ENCODE measurements around the gene PLEK2. TPM values are rescaled to one million over a fixed set of nuclear protein-coding genes. Genes with fewer than 3 reads are reported as not detected.
"Not testable (repeated sequence)": the region's sequence is repeated elsewhere in the genome, so short reads cannot be mapped to it uniquely, and the experiment has no call there.

PLEK2 gene
- total RNA-seq, 1 donor from 2014 or later: 11.3 TPM

DNA sequence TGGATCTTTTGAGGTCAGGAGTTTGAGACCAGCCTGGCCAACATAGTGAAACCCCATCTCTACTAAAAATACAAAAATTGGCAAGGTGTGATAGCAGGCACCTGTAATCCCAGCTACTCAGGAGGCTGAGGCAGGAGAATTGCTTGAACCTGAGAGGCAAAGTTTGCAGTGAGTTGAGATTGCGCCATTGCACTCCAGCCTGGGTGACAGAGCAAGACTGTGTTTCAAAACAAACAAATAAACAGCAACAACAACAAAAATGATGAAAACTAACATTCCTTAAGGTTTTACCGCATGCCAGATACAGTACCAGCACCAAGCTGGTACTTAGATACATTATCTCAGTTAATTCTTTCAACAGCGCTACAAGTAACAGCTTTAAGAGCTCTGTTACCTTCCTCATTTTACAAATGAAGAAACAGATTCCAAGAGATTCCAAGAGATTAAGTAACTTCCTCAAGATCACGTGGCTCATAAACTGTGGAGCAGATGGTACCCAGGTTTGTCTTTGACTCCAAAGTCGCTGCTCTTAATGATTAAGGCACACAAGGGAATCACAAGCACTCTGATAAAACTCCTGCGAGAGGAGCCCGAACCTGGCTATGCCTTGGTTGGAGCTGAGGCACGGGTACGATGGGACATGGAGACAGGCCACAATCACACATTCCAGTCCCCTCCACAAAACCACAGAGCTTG lies 17.7 kb upstream of the PLEK2 start:
- no peak for DNase-seq (ENCODE audit: extremely low read depth, low read depth, low spot score)

DNA sequence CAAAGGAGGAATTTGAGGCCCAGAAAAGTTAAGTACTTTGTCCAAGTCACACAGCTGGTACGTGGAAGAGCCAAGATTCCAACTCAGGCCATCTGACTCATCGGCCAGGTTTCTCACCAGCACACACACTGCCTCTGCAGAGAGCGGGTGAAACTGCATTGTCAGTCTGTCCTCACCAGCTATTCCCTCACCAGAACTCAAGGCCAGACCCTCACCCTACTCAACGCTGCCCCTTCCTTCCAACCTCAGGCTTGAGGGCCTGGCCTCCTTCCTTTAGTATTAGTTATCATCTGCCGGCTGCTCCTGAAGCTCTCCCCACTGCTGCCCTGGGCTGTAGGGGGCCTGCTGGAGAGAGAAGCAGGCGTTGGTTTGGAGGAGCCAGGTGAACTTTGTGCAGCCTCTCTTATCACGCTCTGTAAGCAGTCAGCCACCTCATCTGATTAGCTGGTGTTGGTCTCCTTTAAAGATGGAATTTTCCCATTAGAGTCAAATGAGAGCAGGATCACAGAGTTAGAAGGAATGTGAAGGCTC lies 16.6 kb upstream of the PLEK2 start:
- no peak for DNase-seq (ENCODE audit: extremely low read depth, low read depth, low spot score)

DNA sequence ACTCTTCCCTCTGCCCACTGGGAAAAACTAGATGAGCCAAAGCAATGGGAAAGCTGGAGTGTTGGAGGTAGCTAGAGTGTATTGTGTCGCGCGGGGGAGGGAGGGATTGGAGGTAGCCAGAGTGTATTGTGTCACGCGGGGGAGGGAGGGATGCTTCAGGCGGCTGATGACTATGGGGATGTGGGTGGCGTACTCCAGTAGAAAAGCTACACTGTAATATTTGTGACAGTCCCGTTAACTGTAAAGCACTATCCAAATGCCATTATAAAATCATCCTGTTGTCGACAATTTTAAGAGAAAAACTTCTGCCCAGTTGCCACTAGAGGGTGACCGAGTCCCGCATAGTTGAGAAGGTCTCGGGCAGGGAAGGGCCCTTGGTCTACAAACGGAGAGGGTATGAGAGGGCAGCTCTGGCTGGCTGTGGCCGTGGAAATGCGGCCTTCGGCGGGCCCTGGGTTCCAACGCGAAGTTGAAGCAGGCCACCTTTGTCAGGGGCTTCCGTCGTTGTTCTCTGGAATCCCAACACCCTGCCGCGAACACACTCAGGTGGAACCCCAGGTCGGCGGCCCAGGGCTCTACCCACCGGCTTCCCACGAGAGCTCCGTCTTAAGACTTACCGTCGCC lies 15.1 kb upstream of the PLEK2 start:
- DNase-seq (ENCODE audit: extremely low read depth, low read depth, low spot score): peak; percentile 56

DNA sequence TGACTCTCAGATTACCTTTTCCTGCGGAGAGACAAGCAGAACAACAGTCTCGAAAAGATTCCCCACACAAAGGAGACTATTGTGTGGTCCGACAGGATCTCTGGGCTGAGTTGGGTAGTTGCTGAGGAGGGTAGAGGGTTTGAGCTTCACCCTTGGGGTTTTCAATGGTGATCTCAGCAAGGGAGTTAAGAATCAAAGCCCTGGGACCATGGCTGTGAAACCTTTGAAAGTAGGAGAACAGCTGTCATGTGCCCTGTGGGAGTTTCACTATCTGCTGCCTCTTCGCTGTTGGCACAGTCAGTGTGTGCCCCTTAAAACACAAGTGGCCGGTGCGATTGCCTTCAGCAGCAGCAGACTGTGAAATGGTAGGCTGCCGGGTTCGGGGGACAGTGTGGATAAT lies 14.2 kb upstream of the PLEK2 start:
- DNase-seq (ENCODE audit: extremely low read depth, low read depth, low spot score): no peak

DNA sequence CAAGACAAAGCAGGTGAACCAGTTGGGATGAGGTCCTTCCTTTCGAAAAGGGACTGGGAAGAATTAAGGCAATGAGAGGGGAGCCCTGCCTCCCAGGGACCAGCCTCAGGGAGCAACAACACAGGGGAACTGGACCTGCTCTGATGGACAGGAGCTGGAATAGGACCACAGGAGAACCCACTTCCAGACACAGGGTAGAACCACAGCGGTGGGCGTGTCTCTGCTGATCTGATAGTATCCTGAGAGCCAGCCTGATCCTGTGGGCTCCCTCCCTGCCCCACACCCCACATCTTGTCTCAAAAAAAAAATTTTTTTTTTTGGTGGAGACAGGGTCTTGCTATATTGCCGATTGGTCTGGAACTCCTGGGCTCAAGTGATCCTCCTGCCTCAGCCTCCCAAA lies 13.6 kb upstream of the PLEK2 start:
- DNase-seq (ENCODE audit: extremely low read depth, low read depth, low spot score): no peak

DNA sequence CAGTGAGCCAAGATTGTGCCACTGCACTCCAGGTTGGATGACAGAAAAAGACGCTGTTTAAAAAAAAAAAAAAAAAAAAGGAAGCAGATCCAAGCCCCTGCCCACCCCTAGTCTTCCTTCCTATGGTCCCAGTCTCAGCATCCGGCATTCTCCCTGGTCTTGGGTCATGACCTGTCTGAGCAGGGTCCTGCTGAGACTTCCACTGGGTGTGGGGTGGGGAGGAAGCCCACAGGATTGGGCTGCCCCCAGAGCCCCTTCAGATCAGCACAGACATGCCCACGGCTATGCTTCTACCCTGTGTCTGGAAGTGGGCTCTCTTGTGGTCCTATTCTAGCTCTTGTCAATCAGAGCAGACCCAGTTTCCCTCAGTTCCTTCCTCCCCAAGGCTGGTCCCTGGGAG lies 12.6 kb upstream of the PLEK2 start:
- no peak for DNase-seq (ENCODE audit: extremely low read depth, low read depth, low spot score)

DNA sequence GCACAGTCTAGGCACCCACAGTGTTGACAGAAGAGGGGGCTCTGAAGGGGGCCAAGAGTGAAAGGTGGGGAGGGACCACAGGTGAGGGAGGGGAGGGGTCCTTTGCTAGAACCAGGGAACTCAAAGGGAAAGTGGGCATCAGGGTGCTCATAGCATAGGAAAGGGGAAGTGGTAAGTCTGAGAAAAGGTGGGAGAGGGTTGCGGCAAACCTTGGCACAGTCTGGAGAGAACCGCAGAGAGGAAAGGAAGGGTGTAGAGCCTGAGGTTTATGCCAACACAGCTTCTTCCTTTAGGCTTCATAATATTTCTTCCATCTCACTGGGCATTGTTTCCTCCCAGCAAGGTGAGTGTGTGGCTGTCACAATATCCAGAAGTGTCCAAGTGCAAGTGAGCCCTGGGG lies 11.5 kb upstream of the PLEK2 start:
- DNase-seq (ENCODE audit: extremely low read depth, low read depth, low spot score): no peak

DNA sequence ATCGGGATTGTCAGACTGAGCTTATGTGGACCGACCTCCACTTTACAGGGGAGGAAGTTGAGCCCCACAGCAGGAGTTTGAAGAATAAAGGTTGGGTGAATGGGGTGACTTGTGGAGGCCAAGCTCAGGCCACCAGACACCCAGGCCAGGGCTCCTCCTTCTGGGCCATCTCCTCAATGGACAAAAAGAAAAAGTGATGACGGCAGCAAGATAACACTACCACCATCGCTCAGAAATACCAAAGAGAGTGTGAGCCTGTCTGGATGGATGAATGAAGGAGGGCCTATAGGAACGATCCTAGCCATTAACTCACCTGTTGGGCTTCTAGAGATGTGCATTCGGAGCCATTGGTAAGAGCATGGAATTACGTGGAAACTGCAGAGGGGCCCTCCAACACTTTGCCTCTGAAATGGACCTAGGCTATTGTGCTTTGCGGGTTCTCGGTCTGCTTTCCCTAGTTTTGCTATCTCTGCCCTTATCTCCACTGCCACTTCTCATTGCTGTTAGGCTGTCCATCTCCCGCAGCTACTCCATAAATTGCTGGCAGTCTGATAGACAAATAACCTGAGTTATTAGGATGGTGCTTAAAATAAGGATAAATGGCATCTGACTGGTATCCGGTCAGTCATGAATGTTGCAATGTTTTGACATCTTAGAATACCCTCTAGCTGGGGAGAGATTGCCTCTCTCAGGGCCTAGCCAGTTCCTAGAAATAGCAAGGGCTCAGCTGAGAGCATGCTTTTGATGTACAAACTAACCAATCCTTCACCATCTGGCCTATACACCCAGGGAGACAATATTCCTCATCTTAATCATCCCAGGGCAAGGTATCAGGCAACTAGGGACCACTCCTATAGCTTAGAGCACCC lies 9.6 kb upstream of the PLEK2 start:
- DNase-seq (ENCODE audit: extremely low read depth, low read depth, low spot score): no peak

DNA sequence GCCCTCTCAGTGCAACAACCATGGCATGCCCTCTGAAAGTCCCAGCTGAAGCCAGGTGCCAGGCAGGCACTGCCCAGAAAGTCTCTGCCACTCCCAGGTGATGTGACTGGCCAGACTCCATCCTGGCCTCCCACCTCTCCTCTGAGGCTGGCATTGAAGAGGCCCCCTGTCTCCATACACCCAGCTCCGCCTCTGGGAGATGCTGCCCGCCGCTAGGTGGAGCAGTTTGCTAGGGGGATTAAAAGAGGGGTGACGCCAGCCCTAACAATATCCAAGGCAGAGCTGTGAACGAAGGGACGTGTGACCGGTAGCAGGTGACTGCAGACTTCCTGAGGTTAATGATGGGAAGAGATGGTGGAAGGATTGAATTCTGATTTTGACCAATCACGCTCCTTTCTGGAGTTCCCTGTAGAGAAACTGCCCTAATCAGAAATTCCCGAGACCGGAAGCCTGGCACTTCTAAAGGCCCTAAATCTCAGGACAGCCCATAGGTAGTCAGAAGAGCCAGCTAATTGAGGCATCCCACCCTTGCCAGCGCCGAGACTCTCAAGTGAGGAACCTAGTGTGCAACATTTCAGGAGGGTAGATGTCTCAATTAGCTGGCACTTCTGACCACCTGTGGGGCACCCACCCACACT lies 8.3 kb upstream of the PLEK2 start:
- no peak for DNase-seq (ENCODE audit: extremely low read depth, low read depth, low spot score)

DNA sequence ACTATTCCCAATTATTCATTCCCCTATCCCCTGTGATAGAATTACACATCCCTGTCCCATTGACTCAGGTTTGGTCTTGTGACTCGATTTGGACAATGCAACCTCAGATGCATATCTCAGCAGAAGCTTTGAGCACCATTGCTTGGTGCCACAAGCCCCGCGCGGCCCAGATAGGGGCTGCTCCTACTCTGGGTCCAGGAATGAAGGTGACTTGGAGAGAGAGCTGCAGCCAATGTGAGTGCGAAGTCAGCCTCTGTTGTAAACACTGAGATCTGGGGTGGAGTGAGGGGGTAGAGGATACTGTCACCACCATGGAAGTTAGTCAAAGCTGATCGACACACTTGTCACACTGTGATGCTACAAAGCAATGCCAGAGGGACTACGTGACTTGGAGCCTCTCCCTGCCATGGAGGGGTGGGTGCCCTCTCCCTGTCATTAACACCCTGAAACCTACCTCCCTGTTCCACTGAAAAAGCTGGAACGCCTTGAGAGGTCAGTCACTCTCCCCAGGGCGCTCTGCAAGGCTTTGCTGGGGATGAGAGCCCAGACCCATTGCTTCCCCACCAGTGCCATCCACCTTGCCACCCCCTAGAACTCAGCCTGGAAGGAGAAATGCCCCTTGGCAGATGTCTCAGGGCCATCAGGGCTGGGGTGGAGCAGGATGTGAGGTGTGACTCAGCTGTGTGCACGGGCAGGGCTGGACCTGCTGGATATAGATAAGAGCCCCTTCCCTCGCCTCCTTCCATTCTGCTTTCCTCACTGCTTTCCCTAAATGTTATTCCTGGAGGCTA lies 6.6 kb upstream of the PLEK2 start:
- DNase-seq (ENCODE audit: extremely low read depth, low read depth, low spot score): no peak

DNA sequence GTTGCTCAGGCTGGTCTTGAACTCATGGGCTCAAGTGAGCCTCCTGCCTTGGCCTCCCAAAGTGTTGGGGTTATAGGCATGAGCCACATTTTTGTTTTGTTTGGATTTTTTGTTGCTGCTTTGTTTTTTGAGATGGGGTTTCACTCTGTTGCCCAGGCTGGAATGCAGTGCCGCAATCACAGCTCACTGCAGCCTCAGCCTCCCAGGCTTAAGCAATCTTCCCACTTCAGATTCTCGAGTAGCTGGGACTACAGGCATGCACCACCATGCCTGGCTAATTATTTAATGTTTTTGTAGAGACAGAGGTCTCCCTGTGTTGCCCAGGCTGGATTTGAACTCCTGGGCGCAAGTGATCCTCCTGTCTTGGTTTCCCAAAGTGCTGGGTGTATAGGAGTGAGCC lies 5.7 kb upstream of the PLEK2 start:
- no peak for DNase-seq (ENCODE audit: extremely low read depth, low read depth, low spot score)

DNA sequence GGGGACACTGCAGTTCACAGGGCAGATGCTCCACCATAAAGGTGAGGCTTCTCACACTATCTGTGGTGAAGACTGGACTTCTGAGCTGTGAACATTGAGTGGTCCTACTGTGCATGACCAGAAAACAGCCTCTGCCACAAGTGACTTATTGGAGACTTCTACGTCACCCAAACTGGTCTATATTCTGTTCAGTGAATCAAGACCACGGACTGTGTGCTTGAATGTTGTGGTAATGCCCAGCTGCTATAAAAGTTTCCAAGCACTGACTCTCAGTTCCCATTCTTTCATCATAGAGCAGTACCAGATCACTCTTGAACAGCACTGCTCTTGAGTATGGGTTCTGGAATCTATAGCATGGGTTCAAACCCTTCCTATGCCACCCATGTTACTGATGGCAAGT lies 4.8 kb upstream of the PLEK2 start:
- no peak for DNase-seq (ENCODE audit: extremely low read depth, low read depth, low spot score)

DNA sequence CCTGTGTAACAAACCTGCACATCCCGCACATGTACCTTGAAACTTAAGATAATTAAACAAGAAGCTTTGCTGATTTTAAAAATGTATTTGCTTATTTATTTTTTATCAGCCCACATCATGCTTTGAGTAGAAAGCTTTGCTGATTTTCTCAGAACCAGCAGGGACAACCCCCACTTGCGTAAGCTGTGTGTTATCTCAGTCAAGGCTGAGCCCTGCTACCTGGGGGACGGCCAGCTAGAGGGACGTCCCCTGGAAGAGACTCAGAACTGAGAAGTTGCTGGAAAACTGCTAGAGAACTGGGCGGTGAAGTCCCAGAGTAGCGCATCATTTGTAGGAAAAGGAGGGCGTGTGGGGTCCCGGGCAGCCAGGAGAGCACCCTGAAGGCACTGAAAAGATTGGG lies 4.1 kb upstream of the PLEK2 start:
- no peak for DNase-seq (ENCODE audit: extremely low read depth, low read depth, low spot score)

DNA sequence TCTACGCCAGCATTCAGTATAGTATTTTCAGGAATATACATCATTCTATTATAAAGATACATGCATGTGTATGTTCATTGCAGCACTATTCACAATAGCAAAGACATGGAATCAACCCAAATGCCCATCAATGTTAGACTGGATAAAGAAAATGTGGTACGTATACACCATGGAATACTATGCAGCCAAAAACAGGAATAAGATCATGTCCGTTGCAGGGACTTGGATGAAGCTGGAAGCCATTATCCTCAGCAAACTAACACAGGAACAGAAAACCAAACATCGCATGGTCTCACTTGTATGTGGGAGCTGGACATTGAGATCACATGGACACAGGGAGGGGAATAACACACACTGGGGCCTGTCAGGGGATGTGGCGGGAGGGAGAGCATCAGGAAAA lies 3.6 kb upstream of the PLEK2 start:
- DNase-seq (ENCODE audit: extremely low read depth, low read depth, low spot score): not testable (repeated sequence)

DNA sequence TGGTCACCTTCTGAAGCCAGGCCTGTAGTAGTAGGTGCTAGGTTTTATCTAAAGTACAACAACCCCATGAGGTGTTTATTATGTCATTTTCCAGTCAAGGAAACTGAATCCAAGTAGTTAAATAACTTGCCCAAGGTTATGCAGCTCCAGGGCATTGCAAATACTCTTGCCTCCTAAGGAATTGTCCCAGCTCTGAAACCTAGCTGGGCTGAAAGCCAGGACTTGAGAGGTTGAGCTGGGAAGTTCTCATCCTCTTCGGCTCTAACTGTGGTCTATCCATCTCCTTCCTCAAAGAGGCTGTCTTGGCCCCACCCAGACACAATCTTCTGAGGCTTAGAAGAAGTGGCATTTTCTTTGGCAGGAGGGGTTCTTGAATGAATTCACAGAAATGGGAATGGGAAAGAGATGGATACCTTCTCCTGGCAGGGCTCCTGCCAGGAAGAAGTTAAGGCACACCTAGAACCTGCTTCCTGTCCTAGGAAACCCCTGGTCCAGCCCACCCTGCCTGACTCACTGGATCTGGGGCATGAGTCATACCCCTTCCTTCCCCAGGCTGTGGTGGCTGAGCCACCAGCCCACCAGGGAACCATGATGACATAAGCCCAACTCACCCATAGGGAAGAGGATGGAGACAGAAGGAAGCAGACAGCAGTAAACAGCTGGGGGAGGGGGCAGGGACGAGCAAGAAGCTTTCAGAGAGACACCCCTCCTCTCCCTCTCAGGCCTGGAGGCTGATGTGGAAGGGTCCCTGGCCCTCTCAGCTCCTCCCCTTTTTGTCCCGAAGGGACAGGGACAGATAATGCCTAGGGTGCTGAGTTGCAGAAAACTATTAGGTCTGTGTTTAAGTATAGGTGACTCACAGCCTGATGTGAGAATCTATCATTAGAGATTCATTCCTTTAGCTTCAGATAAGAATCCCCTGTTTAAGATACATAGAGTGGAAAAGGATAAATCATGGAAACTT lies 2.1 kb upstream of the PLEK2 start:
- DNase-seq (ENCODE audit: extremely low read depth, low read depth, low spot score): peak; percentile 52

DNA sequence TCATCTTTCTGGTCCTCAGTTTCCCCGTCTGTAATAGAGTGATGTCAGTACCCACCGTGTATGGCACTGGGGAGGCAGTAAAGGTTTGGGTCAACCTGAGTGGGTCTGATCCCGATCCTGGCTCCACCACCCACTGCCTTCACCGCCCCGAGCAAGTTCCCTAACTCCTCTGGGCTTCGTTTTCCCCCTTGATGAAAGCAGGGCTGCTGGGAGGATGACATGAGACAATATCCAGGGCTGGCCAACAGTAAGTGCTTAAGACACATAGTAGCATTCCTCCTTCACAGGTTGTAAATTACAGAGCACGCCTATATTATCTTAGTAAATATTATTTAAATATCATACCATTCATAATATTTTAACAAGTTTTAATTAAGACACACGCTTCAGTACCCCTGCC lies 595 bp downstream of the PLEK2 start:
- no peak for DNase-seq (ENCODE audit: extremely low read depth, low read depth, low spot score)

DNA sequence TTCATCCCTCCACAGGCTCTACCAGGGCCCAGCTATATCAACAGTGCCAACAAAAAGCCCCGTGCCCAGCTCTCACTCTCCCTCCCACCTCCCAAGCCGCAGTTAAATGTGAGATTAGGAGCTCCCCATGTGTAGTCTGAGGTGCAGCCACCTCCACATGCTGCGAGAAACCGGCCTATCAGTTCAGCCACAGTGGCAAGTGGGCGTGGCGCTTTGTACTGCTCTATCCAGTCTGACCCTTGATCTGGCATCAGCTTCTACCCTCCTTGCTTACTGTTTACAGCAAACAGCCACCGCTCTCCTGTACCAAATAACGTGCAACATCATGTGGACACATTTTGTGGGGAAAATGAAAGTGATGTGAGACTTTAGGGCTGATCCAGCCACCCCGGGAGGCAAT lies 1.7 kb downstream of the PLEK2 start:
- no peak for DNase-seq (ENCODE audit: extremely low read depth, low read depth, low spot score)

DNA sequence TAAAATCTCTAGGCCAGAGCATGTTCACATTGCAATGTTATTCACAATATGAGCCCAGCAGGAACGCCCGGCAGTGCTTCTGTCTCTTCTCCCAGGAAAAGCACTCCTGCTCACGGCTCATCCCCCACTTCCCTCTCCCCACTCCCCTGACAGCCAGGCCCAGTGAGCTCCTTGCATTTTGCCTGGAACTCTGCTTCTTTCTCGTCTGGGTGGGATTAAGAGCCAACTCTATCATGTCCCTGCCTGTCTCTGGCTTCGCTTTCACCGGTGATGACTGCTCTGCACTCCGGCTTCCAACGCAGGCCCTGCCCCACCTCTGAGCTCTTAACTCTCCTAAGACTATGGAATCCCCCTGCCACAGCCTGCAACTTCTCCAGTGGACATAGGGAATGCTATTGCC lies 2.5 kb downstream of the PLEK2 start:
- no peak for DNase-seq (ENCODE audit: extremely low read depth, low read depth, low spot score)

DNA sequence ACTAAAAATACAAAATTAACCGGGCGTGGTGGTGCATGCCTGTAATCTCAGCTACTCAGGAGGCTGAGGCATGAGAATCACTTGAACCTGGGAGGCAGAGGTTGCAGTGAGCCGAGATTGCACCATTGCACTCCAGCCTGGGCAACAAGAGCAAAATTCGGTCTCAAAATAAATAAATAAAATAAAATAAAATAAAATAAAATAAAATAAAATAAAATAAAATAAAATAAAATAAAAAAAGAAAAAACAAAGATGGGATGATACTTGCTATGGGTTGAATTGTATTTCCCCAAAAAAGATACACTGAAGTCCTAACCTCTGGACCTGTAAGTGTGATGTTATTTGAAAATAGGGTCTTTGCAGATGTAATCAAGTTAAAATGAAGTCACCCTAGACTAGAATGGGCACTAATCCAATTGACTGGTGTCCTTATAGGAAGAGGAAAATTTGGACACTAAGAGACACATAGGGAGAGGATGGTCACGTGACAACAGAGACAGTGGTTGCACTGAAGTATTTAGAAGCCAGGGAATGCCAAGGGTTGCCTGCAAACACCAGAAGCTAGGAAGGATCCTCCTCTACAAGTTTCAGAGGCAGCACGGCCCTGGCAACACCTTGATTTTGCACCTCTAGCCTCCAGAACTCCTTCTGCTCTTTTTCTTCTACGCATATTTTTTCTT lies 3.7 kb downstream of the PLEK2 start:
- DNase-seq (ENCODE audit: extremely low read depth, low read depth, low spot score): not testable (repeated sequence)

Data from glomerular endothelial cell (primary cell).